ENCODE data around the gene PPDPF.

- TF ChIP-seq CTCF (IDR thresholded peaks at IDR 0.05) (no peak), POLR2A (IDR thresholded peaks at IDR 0.05) (no peak), POLR2AphosphoS5 (IDR thresholded peaks at IDR 0.05) (no peak)
Measured at GRCh38 chr20:63551068-63551467, 30.5 kb downstream of the PPDPF start.

All from prostate gland (tissue), 2 donors.